C4-2B (cell line): ENCODE measurements around the gene SPG11.
"Not testable (repeated sequence)": the region's sequence is repeated elsewhere in the genome, so short reads cannot be mapped to it uniquely, and the experiment has no call there.

Source experiments
- H3K27ac ChIP-seq: fragments of 450-650 bp; 2 replicates; pipeline ENCODE4 v1.5.1; 2017
- ZFX ChIP-seq: fragments of 450-650 bp; IDR thresholded peaks from 2 replicates; pipeline ENCODE4 v1.6.1; 2017
- TF ChIP-seq, protein P1 (sequence below): fragments of 450-650 bp; conservative IDR thresholded peaks from 2 replicates; pipeline ENCODE4 v1.5.1; 2017; ENCODE audit warnings: mild to moderate bottlenecking

SPG11 gene

DNA sequence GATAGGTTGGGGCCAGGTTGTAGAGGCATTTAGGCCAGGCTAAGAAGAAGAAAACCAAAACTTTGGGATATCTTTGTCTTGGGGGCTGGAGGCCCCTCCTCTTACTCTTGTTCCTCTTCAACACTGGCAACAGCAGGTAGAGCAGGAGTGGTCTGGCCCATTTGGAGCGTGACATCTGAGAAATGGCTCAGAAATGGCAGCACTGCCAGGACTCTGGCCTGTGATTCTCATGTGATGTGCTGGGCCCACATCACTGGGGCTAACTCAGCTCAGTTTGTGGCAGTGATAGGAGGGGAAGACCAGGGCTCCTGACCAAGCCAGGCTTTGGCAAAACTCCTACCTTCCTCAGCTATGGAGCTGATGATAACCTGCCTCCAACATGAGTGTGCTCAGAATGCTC is 29.2 kb upstream of the SPG11 start:
- TF ChIP-seq, protein P1, sequence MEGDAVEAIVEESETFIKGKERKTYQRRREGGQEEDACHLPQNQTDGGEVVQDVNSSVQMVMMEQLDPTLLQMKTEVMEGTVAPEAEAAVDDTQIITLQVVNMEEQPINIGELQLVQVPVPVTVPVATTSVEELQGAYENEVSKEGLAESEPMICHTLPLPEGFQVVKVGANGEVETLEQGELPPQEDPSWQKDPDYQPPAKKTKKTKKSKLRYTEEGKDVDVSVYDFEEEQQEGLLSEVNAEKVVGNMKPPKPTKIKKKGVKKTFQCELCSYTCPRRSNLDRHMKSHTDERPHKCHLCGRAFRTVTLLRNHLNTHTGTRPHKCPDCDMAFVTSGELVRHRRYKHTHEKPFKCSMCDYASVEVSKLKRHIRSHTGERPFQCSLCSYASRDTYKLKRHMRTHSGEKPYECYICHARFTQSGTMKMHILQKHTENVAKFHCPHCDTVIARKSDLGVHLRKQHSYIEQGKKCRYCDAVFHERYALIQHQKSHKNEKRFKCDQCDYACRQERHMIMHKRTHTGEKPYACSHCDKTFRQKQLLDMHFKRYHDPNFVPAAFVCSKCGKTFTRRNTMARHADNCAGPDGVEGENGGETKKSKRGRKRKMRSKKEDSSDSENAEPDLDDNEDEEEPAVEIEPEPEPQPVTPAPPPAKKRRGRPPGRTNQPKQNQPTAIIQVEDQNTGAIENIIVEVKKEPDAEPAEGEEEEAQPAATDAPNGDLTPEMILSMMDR = no peak
- no peak overlapping the region for H3K27ac ChIP-seq

DNA sequence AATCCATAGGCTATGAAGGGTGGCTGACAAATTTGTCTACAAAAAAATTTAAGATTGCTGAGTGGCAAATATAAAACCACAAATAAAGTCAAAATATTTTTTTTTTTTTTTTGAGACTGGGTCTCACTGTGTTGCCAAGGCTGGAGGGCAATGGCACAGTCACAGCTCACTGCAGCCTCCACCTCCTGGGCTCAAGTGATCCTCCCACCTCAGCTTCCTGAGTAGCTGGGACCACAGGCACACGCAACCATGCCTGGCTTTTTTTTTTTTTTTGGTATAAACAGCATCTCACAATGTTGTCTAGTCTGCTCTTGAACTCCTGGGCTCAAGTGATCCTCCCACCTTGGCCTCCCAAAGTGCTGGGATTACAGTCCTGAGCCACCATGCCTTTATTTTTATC is 26.8 kb upstream of the SPG11 start:
- not testable (repeated sequence) for H3K27ac ChIP-seq

DNA sequence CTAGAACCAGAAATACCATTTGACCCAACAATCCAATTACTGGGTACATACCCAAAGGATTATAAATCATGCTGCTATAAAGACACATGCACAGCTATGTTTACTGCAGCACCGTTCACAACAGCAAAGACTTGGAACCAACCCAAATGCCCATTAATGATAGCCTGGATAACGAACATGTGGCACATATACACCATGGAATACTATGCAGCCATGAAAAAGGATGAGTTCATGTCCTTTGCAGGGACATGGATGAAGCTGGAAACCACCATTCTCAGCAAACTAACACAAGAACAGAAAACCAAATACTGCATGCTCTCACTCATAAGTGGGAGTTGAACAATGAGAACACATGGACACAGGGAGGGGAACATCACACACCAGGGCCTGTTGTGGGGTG is 25.9 kb upstream of the SPG11 start:
- H3K27ac ChIP-seq = not testable (repeated sequence)

DNA sequence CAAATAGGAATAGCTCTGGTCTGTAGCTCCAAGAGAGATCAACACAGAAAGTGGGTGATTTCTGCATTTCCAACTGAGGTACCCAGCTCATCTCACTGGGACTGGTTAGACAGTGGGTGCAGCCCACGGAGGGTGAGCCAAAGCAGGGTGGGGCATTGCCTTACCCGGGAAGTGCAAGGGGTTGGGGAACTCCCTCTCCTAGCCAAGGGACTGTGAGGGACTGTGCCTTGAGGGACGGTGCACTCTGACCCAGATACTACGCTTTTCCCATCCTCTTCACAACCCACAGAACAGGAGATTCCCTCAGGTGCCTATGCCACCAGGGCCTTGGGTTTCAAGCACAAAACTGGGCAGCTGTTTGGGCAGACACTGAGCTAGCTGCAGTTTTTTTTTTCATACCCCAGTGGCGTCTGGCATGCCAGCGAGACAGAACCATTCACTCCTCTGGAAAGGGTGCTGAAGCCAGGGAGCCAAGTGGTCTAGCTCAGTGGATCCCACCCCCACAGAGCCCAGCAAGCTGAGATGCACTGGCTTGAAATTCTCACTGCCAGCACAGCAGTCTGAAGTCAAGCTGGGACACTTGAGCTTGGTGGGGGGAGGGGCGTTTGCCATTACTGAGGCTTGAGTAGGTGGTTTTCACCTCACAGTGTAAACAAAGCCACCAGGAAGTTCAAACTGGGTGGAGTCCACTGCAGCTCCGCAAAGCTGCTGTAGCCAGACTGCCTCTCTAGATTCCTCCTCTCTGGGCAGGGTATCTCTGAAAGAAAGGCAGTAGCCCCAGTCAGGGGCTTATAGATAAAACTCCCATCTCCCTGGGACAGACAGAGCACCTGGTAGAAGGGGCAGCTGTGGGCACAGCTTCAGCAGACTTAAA is 19.6 kb upstream of the SPG11 start:
- H3K27ac ChIP-seq = peak overlapping the region; percentile 64

DNA sequence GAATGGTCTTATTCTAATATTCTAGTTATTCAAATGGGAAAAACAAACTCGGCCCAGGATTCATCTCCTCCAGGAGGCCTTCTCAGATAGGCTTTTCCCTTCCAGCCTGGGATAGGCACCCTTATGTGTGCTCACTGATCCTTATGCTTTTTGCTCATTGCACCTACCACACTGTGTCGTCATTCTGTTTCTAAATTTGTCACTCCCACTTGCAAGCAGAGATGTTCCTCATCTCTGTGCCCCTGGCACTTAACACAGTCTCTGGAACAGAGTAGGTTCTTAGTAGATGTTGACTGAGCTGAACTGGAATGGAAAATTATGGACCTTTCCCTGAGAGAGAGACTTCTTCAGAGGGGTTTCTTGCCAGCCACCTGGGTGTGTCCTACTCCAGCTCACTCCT is 18.7 kb upstream of the SPG11 start:
- no peak overlapping the region for H3K27ac ChIP-seq
- no peak for TF ChIP-seq ZFX
- TF ChIP-seq, protein P1 = no peak

DNA sequence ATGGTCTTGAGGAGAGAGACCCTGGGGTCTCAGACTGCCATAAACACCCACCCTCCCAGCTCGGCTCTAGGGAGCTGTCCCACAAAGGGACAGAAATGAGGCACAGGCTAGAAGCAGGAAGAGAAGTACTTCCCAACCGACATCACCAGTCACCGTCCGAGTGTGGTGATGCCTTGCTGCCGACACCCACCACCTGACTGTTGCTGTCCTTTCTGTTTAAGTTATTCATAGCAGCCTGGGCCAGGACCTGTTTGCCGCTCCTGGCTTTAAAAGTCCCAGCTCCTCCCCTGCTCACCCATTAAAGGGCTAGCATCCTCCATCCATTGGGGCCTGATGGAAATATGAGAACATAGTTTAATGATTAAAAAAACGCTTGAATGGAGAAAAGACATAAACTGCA is 13.2 kb upstream of the SPG11 start:
- TF ChIP-seq, protein P1 = no peak
- TF ChIP-seq ZFX = no peak
- H3K27ac ChIP-seq = no peak overlapping the region

DNA sequence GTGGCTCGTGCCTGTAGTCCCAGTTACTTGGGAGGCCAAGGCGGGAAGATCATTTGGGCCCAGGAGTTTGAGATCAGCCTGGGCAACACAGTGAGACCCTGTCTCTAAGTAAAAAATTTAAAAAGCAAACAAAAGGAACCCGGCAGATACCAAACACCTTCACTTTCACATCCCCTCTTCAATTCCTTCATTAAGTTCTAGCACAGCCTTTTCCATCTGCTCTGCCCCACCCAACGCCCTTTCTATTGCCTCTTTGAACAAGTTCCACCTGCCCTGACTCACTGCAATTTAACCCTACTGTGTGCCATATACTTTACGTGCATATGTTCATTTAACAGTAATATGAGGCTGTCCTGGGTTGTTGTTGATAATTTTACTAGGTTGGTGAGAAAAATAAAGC is 12.4 kb upstream of the SPG11 start:
- no peak overlapping the region for H3K27ac ChIP-seq

DNA sequence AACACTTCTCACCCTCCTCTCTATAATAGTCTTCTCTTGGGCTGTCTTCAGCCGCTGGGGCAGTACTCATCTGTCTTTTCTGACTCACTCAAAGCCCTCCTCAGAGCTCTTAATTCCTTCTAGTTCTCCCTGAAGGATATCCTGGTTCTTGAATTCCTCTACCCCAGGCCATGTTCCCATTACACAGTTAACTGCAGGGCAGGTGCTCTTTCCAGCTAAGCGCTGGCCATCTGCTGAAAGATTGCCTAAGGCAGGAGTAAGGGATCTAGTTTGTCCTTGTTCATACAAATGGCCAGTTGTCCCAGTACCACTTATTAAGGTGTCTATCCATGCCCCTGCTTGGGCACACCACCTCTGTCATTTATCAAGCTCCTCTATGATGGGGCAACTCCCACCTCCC is 10.2 kb upstream of the SPG11 start:
- 0 out of 2 replicates have a peak, but pooled peaks have one; percentile 7 for TF ChIP-seq ZFX
- TF ChIP-seq, protein P1 = no peak
- no peak overlapping the region for H3K27ac ChIP-seq

More for the DNA sequence above, 12.4 kb upstream of the SPG11 start:
- TF ChIP-seq, protein P1 = no peak
- no peak for TF ChIP-seq ZFX
